NCI-H128 (cell line): ENCODE data around the gene ATP8B2.

ENCODE experiments used
- DNase-seq: peaks from one replicate; lab custom pipeline; 2025; ENCODE audit not compliant: unreplicated experiment; lab: John Stamatoyannopoulos, UW

Gene ATP8B2

DNA sequence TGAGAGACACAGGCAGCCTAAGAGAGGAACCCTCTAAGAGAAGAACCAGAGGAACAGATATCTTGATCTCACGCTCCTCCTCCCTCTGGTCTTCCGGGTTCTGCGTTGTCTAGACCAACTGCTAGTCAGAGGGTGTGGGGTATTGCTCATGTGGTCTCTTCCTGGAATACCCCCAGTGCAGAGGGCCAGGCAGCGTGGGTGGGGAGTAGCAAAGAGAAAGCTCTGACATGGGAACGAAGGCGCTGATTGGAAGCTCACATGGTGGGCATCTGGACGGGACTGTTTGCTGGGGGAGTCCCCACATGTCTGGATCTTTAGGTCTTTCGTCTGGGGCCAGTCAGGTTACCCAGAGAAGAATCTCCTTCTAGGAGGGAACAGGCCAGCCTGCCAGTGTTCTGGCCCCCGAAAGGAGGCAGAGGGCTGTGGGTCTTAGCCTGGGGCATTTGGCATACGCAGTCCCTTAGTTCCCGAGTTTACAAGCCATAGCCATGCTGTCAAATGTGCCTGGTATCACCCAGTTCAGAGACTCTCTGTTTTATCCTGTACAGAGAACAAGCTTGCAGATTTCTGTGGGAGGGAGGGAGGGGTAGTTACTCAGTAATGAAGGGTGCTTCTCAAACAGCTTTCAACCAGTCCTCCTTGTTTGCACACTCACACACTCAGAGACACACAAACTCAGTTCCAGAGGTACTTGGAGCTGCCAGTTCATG lies 61.5 kb downstream of the ATP8B2 start:
- no peak for DNase-seq

DNA sequence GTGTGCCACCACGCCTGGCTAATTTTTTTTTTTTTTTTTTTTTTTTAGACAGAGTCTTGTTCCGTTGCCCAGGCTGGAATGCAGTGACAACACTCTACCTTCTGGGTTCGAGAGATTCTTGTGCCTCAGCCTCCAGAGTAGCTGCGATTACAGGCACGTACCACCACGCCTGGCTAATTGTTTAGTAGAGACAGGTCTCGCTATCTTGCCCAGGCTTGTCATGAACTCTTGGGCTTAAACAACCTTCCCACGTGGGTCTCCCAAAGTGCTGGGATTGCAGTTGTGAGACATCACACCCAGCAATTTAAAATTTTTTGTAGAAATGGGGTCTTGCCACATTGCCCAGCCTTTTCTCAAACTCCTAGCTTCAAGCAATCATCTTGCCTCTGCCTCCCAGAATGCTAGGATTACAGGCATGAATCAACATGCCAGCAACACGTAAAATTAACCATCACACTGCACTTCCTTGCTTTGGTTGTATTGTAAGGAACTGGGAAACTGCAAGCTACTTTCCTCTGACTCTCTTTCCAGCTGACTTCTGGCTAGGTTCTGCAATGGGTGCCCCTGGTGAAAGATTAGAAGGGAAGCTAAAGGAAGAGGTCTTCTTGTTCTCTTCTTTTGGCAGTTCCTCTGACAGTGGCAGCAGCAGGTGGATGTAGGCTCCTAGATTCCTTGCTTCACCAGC lies 65.9 kb downstream of the ATP8B2 start:
- no peak for DNase-seq

DNA sequence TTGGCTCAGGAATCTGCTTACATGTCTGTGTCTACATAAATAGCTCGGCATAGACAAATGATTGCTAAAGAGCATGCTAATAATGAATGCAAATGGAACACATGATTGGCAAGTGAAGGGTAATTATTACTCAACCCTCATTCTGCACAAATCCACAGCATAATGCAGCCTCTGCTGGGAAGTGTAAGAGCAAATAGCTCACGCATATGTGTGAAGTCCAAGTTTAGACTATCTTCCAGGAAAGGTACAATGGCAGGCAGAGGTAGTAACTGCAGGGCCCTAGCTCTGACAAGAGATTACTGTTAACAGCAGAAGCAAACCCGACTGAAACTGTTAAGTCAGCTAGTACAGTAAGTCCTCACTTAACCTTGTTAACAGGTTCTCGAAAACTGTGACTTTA lies 72.8 kb downstream of the ATP8B2 start:
- DNase-seq: no peak

DNA sequence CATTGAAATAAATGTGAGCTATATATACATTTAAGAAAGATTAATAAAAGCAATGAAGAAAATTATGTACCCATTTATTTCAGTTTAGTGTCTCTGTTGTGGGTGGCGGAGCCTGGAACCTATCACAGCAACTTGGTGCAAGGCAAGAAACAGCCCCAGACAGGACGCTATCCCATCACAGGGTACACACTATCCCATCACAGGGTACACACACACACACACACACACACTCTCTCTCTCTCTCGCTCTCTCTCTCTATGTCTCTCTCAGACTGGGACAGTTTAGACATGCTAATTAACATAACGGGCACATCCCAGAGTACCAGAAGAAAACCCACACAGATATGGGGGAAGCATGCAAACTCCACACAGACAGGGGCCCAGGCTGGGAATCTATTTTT lies 73.4 kb downstream of the ATP8B2 start:
- DNase-seq: no peak

DNA sequence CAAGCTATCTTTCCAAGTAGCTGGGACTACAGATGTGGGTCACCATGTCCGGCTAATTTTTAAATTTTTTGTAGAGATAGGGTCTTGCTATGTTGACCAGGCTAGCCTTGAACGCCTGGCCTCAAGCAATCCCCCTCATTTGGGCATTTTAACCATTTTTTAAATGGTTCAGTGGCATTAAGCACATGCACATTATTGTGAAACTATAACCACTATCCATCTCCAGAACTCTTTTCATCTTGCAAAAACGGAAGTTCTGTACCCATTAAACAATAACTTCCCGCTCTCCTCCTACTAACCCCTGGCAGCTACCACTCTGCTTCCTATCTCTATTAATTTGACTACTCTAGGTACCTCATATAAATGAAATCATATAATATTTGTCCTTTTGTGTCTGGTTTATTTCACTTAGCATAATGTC lies 75.1 kb downstream of the ATP8B2 start:
- no peak for DNase-seq
